Tibial nerve (tissue), 4 donors: ENCODE measurements around the gene BICRAL.

Source experiments
- CTCF ChIP-seq, 5 experiments: fragments of 200-600 bp in 3 of 5; fragments of 450-650 bp in 2 of 5; sonication (generic) in 3 of 5; IDR thresholded peaks; one replicate each; pipeline ENCODE4 v1.5.1; 2016 to 2019; ENCODE audit warnings: antibody characterized with exemption in 5 of 5, mild to moderate bottlenecking in 3 of 5, moderate library complexity in 2 of 5
- EP300 ChIP-seq, 2 donors: sonication (generic); formaldehyde crosslinking; IDR thresholded peaks; one replicate each; pipeline ENCODE4 v1.6.1; 2017; ENCODE audit warnings: antibody characterized with exemption in 2 of 2, mild to moderate bottlenecking in 1 of 2
- POLR2A ChIP-seq, 2 donors: fragments of 450-650 bp; IDR thresholded peaks; one replicate each; pipeline ENCODE4 v1.6.1; 2017; ENCODE audit warnings: antibody characterized with exemption in 2 of 2, mild to moderate bottlenecking in 2 of 2, moderate library complexity in 2 of 2

GRCh38 chr6:42818878-42819277 is 37.0 kb downstream of the BICRAL start:
- TF ChIP-seq CTCF (IDR thresholded peaks at IDR 0.05) (no peak), POLR2A (IDR thresholded peaks at IDR 0.05) (no peak), EP300 (IDR thresholded peaks at IDR 0.05) (no peak)
